Measurements from ENCODE around the gene PIGQ. TPM values are rescaled to one million over a fixed set of nuclear protein-coding genes. Genes with fewer than 3 reads are reported as not detected.

The PIGQ gene
- polyA plus RNA-seq, 1 of the 3 experiments (the other 2 are of a cell fraction) = 38.7 TPM

DNA sequence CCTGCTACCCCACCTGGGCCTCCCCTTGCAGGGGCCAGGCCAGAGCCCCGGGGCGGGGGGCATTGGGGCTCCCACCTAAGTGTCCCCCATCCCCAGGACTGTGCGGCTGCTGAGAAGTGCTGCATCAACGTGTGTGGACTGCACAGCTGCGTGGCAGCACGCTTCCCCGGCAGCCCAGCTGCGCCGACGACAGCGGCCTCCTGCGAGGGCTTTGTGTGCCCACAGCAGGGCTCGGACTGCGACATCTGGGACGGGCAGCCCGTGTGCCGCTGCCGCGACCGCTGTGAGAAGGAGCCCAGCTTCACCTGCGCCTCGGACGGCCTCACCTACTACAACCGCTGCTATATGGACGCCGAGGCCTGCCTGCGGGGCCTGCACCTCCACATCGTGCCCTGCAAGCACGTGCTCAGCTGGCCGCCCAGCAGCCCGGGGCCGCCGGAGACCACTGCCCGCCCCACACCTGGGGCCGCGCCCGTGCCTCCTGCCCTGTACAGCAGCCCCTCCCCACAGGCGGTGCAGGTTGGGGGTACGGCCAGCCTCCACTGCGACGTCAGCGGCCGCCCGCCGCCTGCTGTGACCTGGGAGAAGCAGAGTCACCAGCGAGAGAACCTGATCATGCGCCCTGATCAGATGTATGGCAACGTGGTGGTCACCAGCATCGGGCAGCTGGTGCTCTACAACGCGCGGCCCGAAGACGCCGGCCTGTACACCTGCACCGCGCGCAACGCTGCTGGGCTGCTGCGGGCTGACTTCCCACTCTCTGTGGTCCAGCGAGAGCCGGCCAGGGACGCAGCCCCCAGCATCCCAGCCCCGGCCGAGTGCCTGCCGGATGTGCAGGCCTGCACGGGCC, 62.9 kb downstream of the PIGQ start:
- no peak overlapping the region for H2AFZ ChIP-seq (ENCODE audit: low read depth)
- peaks cover 12% of the 10 kb centered on the region; the same call in 1 of the 2 replicates for H3K79me2 ChIP-seq (ENCODE audit: insufficient read depth)
- H3F3A ChIP-seq (replicated peaks; ENCODE audit: insufficient read depth) = no peaks in the 10 kb centered on the region
- no peaks in the 10 kb centered on the region for H3K27me3 ChIP-seq (ENCODE audit: insufficient read depth)
- ChIA-PET POLR2A (no interaction called here), CTCF (interaction anchor here (0.6 kb wide), 1 partner anchor 30 kb away, joined by 3 read pairs; no protein-coding TSS in a partner anchor)
- H3K9me3 ChIP-seq = no peaks in the 10 kb centered on the region
- H3K4me1 ChIP-seq (ENCODE audit: control insufficient read depth in 1 of 2, insufficient read depth in 2 of 2, low read depth in 1 of 2, low read length in 1 of 2) = peaks cover 0 to 42% of the 10 kb centered on the region in 2 experiments; a peak in 1 of 4 replicates
- H3K9ac ChIP-seq = no peak overlapping the region
- no peak overlapping the region for H3K4me3 ChIP-seq (ENCODE audit: low read depth in 2 of 2, low read length in 1 of 2)
- no peak for DNase-seq
- no peak overlapping the region for H3K4me2 ChIP-seq
- no peaks in the 10 kb centered on the region for H3K9me2 ChIP-seq
- peaks cover 0 to 16% of the 10 kb centered on the region in 2 experiments for H3K36me3 ChIP-seq (replicated peaks in 1 of 2; ENCODE audit: control insufficient read depth in 1 of 2, insufficient read depth in 2 of 2, low read length in 1 of 2)
- H3K27ac ChIP-seq (ENCODE audit: low read depth in 2 of 2, low read length in 1 of 2) = no peak overlapping the region
- H4K20me1 ChIP-seq (ENCODE audit: insufficient read depth) = no peaks in the 10 kb centered on the region; the same call in 1 of the 2 replicates
- TF ChIP-seq, protein P1, sequence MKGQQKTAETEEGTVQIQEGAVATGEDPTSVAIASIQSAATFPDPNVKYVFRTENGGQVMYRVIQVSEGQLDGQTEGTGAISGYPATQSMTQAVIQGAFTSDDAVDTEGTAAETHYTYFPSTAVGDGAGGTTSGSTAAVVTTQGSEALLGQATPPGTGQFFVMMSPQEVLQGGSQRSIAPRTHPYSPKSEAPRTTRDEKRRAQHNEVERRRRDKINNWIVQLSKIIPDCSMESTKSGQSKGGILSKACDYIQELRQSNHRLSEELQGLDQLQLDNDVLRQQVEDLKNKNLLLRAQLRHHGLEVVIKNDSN (IDR thresholded peaks at IDR 0.05; ENCODE audit: borderline replicate concordance, low read depth) = no peak
- TF ChIP-seq EZH2phosphoT487 (IDR thresholded peaks at IDR 0.05; ENCODE audit: borderline replicate concordance, low read depth) = no peak
- no peak for TF ChIP-seq FOXJ3 (CRISPR knock-in tag; IDR thresholded peaks at IDR 0.05)
- TF ChIP-seq, protein P2, sequence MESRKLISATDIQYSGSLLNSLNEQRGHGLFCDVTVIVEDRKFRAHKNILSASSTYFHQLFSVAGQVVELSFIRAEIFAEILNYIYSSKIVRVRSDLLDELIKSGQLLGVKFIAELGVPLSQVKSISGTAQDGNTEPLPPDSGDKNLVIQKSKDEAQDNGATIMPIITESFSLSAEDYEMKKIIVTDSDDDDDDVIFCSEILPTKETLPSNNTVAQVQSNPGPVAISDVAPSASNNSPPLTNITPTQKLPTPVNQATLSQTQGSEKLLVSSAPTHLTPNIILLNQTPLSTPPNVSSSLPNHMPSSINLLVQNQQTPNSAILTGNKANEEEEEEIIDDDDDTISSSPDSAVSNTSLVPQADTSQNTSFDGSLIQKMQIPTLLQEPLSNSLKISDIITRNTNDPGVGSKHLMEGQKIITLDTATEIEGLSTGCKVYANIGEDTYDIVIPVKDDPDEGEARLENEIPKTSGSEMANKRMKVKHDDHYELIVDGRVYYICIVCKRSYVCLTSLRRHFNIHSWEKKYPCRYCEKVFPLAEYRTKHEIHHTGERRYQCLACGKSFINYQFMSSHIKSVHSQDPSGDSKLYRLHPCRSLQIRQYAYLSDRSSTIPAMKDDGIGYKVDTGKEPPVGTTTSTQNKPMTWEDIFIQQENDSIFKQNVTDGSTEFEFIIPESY (IDR thresholded peaks at IDR 0.05; ENCODE audit: borderline replicate concordance, low read depth) = no peak
- no peak for TF ChIP-seq ELF1 (IDR thresholded peaks at IDR 0.05)
- no peak for TF ChIP-seq RAD21 (IDR thresholded peaks at IDR 0.05; ENCODE audit: low read length)
- TF ChIP-seq SMC3 (IDR thresholded peaks at IDR 0.05; ENCODE audit: low read depth, low read length) = no peak
- TF ChIP-seq CHD2 (IDR thresholded peaks at IDR 0.05; ENCODE audit: low read length, partially characterized antibody) = no peak
- 97% methylated on average over 24 of the region's 67 CpGs for WGBS (ENCODE audit: low lambda C conversion rate)

DNA sequence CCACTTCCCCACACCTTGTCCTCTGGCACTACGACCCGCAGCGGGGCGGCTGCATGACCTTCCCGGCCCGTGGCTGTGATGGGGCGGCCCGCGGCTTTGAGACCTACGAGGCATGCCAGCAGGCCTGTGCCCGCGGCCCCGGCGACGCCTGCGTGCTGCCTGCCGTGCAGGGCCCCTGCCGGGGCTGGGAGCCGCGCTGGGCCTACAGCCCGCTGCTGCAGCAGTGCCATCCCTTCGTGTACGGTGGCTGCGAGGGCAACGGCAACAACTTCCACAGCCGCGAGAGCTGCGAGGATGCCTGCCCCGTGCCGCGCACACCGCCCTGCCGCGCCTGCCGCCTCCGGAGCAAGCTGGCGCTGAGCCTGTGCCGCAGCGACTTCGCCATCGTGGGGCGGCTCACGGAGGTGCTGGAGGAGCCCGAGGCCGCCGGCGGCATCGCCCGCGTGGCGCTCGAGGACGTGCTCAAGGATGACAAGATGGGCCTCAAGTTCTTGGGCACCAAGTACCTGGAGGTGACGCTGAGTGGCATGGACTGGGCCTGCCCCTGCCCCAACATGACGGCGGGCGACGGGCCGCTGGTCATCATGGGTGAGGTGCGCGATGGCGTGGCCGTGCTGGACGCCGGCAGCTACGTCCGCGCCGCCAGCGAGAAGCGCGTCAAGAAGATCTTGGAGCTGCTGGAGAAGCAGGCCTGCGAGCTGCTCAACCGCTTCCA, 63.7 kb downstream of the PIGQ start:
- H3K27ac ChIP-seq (ENCODE audit: low read depth in 2 of 2, low read length in 1 of 2) = no peak overlapping the region
- no peak overlapping the region for H3K9ac ChIP-seq
- 98% methylated on average over 21 of the region's 74 CpGs for WGBS (ENCODE audit: low lambda C conversion rate)
- peaks cover 12% of the 10 kb centered on the region; the same call in 1 of the 2 replicates for H3K79me2 ChIP-seq (ENCODE audit: insufficient read depth)
- H4K20me1 ChIP-seq (ENCODE audit: insufficient read depth) = no peaks in the 10 kb centered on the region; the same call in 1 of the 2 replicates
- H3K27me3 ChIP-seq (ENCODE audit: insufficient read depth) = no peaks in the 10 kb centered on the region
- H3K4me1 ChIP-seq (ENCODE audit: control insufficient read depth in 1 of 2, insufficient read depth in 2 of 2, low read depth in 1 of 2, low read length in 1 of 2) = peaks cover 0 to 49% of the 10 kb centered on the region in 2 experiments; a peak in 1 of 4 replicates
- peaks cover 0 to 16% of the 10 kb centered on the region in 2 experiments for H3K36me3 ChIP-seq (replicated peaks in 1 of 2; ENCODE audit: control insufficient read depth in 1 of 2, insufficient read depth in 2 of 2, low read length in 1 of 2)
- H3F3A ChIP-seq (replicated peaks; ENCODE audit: insufficient read depth) = no peaks in the 10 kb centered on the region
- H3K4me3 ChIP-seq (ENCODE audit: low read depth in 2 of 2, low read length in 1 of 2) = no peak overlapping the region
- H2AFZ ChIP-seq (ENCODE audit: low read depth) = no peak overlapping the region
- H3K9me2 ChIP-seq = no peaks in the 10 kb centered on the region
- DNase-seq = no peak
- no peak for TF ChIP-seq POLR2AphosphoS5 (IDR thresholded peaks at IDR 0.05; ENCODE audit: low read depth, low read length)
- no peak for TF ChIP-seq EP300 (IDR thresholded peaks at IDR 0.05; ENCODE audit: borderline replicate concordance in 1 of 2, low read depth in 1 of 2, low read length in 1 of 2)
- TF ChIP-seq RCOR1 (IDR thresholded peaks at IDR 0.05; ENCODE audit: low read length) = no peak
- TF ChIP-seq, protein P1 (IDR thresholded peaks at IDR 0.05; ENCODE audit: borderline replicate concordance, low read depth) = no peak
- POLR2A ChIA-PET = no interaction called here
- CTCF ChIA-PET = interaction anchor here (0.6 kb wide), 1 partner anchor 31 kb away, joined by 3 read pairs; no protein-coding TSS in a partner anchor
- no peak overlapping the region for H3K4me2 ChIP-seq
- H3K9me3 ChIP-seq = no peaks in the 10 kb centered on the region
